ENCODE results near the gene PNKD.

DNA sequence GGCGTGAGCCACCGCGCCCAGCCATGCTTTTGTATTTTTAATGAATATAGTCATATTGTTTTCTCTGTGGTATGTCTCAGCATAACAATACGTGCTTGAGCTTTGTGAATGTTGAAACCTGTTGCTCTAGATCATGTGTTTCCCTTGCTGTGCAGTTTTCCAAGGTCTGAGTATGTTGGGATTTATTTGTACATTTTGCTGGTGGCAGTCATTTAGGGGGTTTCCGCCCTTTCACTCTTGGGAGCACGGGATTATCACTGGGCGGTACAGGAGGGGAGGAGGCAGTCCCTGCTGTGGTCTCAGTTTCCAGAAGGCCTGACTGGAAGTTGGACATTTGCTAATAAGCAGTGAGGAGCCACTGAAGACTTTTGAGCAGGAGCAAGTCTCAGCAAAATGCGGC is 61.4 kb downstream of the PNKD start:
- no peak for TF ChIP-seq POLR2A (IDR thresholded peaks at IDR 0.05)
- TF ChIP-seq, protein P1, sequence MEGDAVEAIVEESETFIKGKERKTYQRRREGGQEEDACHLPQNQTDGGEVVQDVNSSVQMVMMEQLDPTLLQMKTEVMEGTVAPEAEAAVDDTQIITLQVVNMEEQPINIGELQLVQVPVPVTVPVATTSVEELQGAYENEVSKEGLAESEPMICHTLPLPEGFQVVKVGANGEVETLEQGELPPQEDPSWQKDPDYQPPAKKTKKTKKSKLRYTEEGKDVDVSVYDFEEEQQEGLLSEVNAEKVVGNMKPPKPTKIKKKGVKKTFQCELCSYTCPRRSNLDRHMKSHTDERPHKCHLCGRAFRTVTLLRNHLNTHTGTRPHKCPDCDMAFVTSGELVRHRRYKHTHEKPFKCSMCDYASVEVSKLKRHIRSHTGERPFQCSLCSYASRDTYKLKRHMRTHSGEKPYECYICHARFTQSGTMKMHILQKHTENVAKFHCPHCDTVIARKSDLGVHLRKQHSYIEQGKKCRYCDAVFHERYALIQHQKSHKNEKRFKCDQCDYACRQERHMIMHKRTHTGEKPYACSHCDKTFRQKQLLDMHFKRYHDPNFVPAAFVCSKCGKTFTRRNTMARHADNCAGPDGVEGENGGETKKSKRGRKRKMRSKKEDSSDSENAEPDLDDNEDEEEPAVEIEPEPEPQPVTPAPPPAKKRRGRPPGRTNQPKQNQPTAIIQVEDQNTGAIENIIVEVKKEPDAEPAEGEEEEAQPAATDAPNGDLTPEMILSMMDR (IDR thresholded peaks at IDR 0.05), result no peak

All from suprapubic skin (tissue), 3 donors.